Measurements from ENCODE around the gene FOXG1. TPM values are rescaled to one million over a fixed set of nuclear protein-coding genes. Genes with fewer than 3 reads are reported as not detected.

FOXG1 gene
- total RNA-seq, 1 donor from 2014 or later: 1.4 TPM

GRCh38 chr14:28784096-28785048 lies 17.8 kb downstream of the FOXG1 start:
- Mint-ChIP-seq H3K9me3 (ENCODE audit: low read depth) (no peaks in the 10 kb centered on the region), H3K36me3 (ENCODE audit: insufficient read depth) (peaks cover 1% of the 10 kb centered on the region), H3K27ac (no peak overlapping the region), H3K27me3 (peaks cover 89% of the 10 kb centered on the region), H3K4me3 (ENCODE audit: low read depth) (peak overlapping the region; percentile 56), H3K4me1 (ENCODE audit: low read depth) (peaks cover 2% of the 10 kb centered on the region)
- no peak for DNase-seq (ENCODE audit: low spot score, unreplicated experiment)
- no peak for TF ChIP-seq CTCF (IDR thresholded peaks at IDR 0.05; ENCODE audit: unreplicated experiment)

GRCh38 chr14:28785096-28785952 lies 18.7 kb downstream of the FOXG1 start:
- H3K36me3 Mint-ChIP-seq (ENCODE audit: insufficient read depth): peaks cover 1% of the 10 kb centered on the region
- H3K9me3 Mint-ChIP-seq (ENCODE audit: low read depth): no peaks in the 10 kb centered on the region
- H3K4me3 Mint-ChIP-seq (ENCODE audit: low read depth): peak overlapping the region; percentile 56
- peaks cover 2% of the 10 kb centered on the region for H3K4me1 Mint-ChIP-seq (ENCODE audit: low read depth)
- H3K27me3 Mint-ChIP-seq: peaks cover 81% of the 10 kb centered on the region
- no peak for TF ChIP-seq CTCF (IDR thresholded peaks at IDR 0.05; ENCODE audit: unreplicated experiment)
- peak; percentile 30 for DNase-seq (ENCODE audit: low spot score, unreplicated experiment)
- H3K27ac Mint-ChIP-seq: peak overlapping the region; percentile 29

- Mint-ChIP-seq H3K4me3 (ENCODE audit: low read depth) (no peak overlapping the region), H3K9me3 (ENCODE audit: low read depth) (peaks cover 3% of the 10 kb centered on the region), H3K4me1 (ENCODE audit: low read depth) (no peaks in the 10 kb centered on the region), H3K27me3 (peaks cover 3% of the 10 kb centered on the region), H3K27ac (no peak overlapping the region), H3K36me3 (ENCODE audit: insufficient read depth) (no peaks in the 10 kb centered on the region)
- TF ChIP-seq CTCF (IDR thresholded peaks at IDR 0.05; ENCODE audit: unreplicated experiment): no peak
- DNase-seq (ENCODE audit: low spot score, unreplicated experiment): no peak
These were observed 40.9 kb downstream of the FOXG1 start for GRCh38 chr14:28807518-28807917.

- TF ChIP-seq CTCF (IDR thresholded peaks at IDR 0.05; ENCODE audit: unreplicated experiment): no peak
- H3K27ac Mint-ChIP-seq: no peak overlapping the region
- peaks cover 7% of the 10 kb centered on the region for H3K9me3 Mint-ChIP-seq (ENCODE audit: low read depth)
- no peaks in the 10 kb centered on the region for H3K36me3 Mint-ChIP-seq (ENCODE audit: insufficient read depth)
- no peak for DNase-seq (ENCODE audit: low spot score, unreplicated experiment)
- H3K4me1 Mint-ChIP-seq (ENCODE audit: low read depth): no peaks in the 10 kb centered on the region
- no peak overlapping the region for H3K4me3 Mint-ChIP-seq (ENCODE audit: low read depth)
- H3K27me3 Mint-ChIP-seq: no peaks in the 10 kb centered on the region
These were observed 47.2 kb downstream of the FOXG1 start for GRCh38 chr14:28813810-28814209.
